Measurements from ENCODE around the gene PCSK7. TPM values are rescaled to one million over a fixed set of nuclear protein-coding genes. Genes with fewer than 3 reads are reported as not detected.
"Not testable (repeated sequence)": the region's sequence is repeated elsewhere in the genome, so short reads cannot be mapped to it uniquely, and the experiment has no call there.

PCSK7 gene
- total and polyA plus RNA-seq, 2 of the 4 experiments (the other 2 are of a cell fraction): 35.8 to 54.3 TPM

- TF ChIP-seq, protein P1, sequence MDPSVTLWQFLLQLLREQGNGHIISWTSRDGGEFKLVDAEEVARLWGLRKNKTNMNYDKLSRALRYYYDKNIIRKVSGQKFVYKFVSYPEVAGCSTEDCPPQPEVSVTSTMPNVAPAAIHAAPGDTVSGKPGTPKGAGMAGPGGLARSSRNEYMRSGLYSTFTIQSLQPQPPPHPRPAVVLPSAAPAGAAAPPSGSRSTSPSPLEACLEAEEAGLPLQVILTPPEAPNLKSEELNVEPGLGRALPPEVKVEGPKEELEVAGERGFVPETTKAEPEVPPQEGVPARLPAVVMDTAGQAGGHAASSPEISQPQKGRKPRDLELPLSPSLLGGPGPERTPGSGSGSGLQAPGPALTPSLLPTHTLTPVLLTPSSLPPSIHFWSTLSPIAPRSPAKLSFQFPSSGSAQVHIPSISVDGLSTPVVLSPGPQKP (IDR thresholded peaks at IDR 0.05; ENCODE audit: borderline replicate concordance, low read depth, low read length): no peak
Observed at GRCh38 chr11:117273550-117274289, 41.8 kb upstream of the PCSK7 start (continued).

- H3K56ac ChIP-seq (ENCODE audit: extremely low read depth, insufficient read depth, low read length); intact Hi-C loops (cut with micrococcal nuclease): not testable (repeated sequence)
Observed at GRCh38 chr11:117272175-117272574, 40.3 kb upstream of the PCSK7 start.

More at GRCh38 chr11:117272175-117272574, 40.3 kb upstream of the PCSK7 start:
- H2AK9ac ChIP-seq (replicated peaks; ENCODE audit: low read depth, low read length, poor library complexity); in situ Hi-C loops (cut with MboI; ENCODE audit: low sequenced_read_pairs); H3K9me1 ChIP-seq (ENCODE audit: insufficient read depth, low read length); H2AFZ ChIP-seq (replicated peaks; ENCODE audit: low read length, poor library complexity); ATAC-seq (ENCODE audit: low read depth); CTCF ChIA-PET; H3K9me3 ChIP-seq (ENCODE audit: control insufficient read depth, insufficient read depth, low read length); H3K23ac ChIP-seq (ENCODE audit: low read depth, low read length); H4K20me1 ChIP-seq (ENCODE audit: insufficient read depth, low read length); H4K8ac ChIP-seq (ENCODE audit: low read depth in 2 of 2, low read length in 2 of 2); H3K18ac ChIP-seq (ENCODE audit: low read depth, low read length); H3K9ac ChIP-seq (ENCODE audit: low read depth, low read length); DNase-seq; H2BK120ac ChIP-seq (ENCODE audit: low read depth, low read length); H4K5ac ChIP-seq (ENCODE audit: low read depth, low read length); dilution Hi-C loops (cut with HindIII; ENCODE audit: low sequenced_read_pairs, unreplicated experiment); POLR2A ChIA-PET (ENCODE audit: unreplicated experiment); BruUV-seq (replicated peaks); H3K36me3 ChIP-seq (ENCODE audit: control insufficient read depth, insufficient read depth, low read length); H3K4me1 ChIP-seq (ENCODE audit: control insufficient read depth, insufficient read depth, low read length); H3K27me3 ChIP-seq (ENCODE audit: control insufficient read depth, insufficient read depth, low read length); H3K14ac ChIP-seq (replicated peaks; ENCODE audit: low read depth, low read length); H3K4me2 ChIP-seq (ENCODE audit: low read depth, low read length); H3K4me3 ChIP-seq (ENCODE audit: insufficient read depth, low read depth, low read length): not testable (repeated sequence)
- Histone ChIP-seq H2AK5ac (ENCODE audit: low read depth, low read length) (peak overlapping the region; percentile 62; the same call in 1 of the 2 replicates), H3K27ac (ENCODE audit: insufficient read depth, low read length) (0 out of 2 replicates have a peak overlapping the region, but pooled peaks have one; percentile 23), H4K91ac (ENCODE audit: insufficient read depth, low read depth, low read length) (peak overlapping the region; percentile 48; the same call in 1 of the 2 replicates), H3K4ac (ENCODE audit: low read depth, low read length) (peak overlapping the region; percentile 46), H2BK20ac (ENCODE audit: low read depth, low read length) (peak overlapping the region; percentile 65; the same call in 1 of the 2 replicates), H3K79me1 (ENCODE audit: low read depth in 1 of 2, low read length in 2 of 2) (peaks cover 8 to 25% of the 10 kb centered on the region in 2 experiments; a peak in 3 of 4 replicates), H2BK5ac (ENCODE audit: low read depth, low read length, poor library complexity, severe bottlenecking) (peak overlapping the region; percentile 41), H2BK15ac (ENCODE audit: low read depth, low read length) (peak overlapping the region; percentile 78; the same call in 2 of the 3 replicates)
- no CpG with 5 or more reads among the region's 5 CpGs for WGBS, 2 experiments (ENCODE audit: extremely low coverage in 2 of 2, insufficient read length in 1 of 2)
